ENCODE results near the gene RPL36A.

The RPL36A gene

DNA sequence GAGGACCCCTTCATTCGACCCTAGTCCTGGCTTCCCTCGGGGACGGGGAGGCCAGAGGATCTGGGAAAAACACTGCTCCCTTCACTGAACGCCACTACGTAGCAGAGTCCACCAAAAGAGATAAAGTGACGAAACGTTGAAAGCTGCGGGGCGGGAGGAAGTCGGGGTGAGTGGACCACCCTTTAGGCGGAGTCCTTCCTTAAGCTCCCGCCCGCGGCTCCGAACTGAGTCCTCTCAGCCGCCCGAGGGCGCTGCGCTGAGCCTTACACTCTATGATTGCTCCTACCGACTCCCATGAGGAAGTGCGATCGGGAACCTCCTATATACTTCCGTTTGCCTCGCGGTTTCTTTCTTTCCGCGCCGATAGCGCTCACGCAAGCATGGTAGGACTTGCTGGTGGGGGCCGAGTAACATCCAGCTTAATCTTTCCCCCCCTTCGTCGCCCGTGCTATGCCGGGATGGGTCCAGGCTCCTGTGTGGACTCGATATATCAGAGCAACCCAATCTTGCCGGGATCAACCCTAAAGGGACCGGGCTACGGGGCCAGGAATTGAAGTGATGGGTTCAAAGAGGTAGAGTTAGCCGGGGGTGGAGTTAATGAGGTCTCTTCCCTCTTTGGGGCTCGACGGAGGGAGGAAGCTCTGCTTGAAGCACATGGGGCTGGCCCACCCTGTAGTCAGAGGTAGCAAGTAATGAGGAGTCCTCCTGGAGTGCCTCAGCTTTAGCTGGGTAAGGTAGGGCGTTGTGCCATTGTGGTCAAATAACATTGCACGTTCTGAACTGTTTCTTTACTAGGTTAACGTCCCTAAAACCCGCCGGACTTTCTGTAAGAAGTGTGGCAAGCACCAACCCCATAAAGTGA lies at the start of gene RPL36A:
TSS of gene RPL36A (plus strand) at position 348 of the 862 bp plus-strand sequence. CDS start at position 381, 33 bp downstream.
- in situ Hi-C loops (cut with HindIII; ENCODE audit: low pct_ligation_motif_present, low pct_unique_long_range_greater_than_20kb, low sequenced_read_pairs), result no loop called here

DNA sequence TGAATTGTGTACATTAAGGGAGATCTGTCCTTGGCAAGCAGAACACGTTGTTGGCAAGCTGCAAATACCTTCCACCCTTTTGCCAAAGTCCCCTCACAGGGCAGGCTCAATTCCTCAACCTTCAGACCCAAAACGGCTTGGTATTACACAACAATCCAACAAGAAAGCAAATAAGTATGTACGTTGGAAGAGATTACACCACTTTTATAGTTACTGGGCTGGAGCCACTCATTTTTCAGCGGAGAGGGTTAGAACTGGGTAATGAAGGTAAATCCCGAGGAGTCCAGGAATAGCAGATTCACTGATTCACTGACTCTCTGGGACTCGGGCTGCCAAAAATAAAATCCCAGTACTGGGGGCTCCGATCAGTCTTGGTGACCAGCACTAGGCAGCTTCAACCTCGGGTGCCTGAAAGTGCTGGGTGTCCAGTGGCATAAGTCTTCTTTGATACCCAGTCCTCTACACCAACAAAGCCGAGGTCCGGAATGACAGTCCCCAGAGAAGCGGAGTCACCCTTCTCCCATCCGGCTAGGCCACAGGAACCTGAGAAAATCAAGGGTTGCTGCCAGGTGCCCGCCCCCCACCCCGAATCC lies 42.9 kb upstream of the RPL36A start:
- in situ Hi-C loops (cut with HindIII; ENCODE audit: low pct_ligation_motif_present, low pct_unique_long_range_greater_than_20kb, low sequenced_read_pairs), result no loop called here
- DNase-seq, result peak; percentile 1

More for the DNA sequence above, at the start of gene RPL36A:
- peak; percentile 86 for DNase-seq

DNA sequence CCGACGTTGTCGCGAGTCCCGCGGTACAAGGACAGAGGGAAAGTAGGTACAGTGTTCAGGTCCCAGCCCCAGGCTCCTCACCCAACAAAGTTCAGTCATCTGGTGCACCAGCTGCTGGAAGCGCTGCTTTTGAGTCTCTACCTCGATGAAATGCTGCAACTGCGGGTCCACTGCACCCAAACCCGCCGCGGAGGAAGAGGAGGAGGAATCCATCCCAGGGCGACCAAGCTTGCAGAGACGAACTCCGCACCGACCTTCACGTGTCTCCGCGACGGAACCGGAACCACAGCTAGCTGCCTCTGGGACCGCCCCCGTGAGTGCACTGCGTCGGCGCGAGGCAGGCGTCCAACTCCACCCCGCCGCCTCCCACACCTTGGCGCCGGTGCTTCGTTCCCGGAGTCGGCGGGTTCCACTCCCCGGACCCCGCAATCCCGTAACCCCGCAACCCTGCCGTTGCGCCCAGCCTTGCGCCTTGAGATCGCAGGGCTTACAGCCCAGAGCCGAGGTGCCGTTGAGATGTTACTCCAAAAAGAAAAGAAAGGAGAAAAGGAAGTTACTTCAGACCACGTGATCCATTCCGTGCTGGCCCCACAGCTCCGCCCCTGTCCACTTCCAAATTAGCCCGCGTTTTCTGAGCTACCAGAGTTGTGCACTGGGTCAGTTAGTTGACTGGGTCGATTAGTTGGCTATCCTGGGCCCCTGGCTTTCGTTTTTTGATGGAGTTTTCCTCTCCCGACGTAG lies 42.2 kb upstream of the RPL36A start, which contains the start of gene TIMM8A:
TSS of gene TIMM8A (minus strand) at position 291 of the 741 bp plus-strand sequence. CDS start at position 213, 78 bp downstream.
- DNase-seq, result peak; percentile 69
- in situ Hi-C loops (cut with HindIII; ENCODE audit: low pct_ligation_motif_present, low pct_unique_long_range_greater_than_20kb, low sequenced_read_pairs), result no loop called here

- in situ Hi-C loops (cut with HindIII; ENCODE audit: low pct_ligation_motif_present, low pct_unique_long_range_greater_than_20kb, low sequenced_read_pairs), result no loop called here
- DNase-seq, result no peak
Measured at GRCh38 chrX:101349193-101349562, 41.6 kb upstream of the RPL36A start.

DNA sequence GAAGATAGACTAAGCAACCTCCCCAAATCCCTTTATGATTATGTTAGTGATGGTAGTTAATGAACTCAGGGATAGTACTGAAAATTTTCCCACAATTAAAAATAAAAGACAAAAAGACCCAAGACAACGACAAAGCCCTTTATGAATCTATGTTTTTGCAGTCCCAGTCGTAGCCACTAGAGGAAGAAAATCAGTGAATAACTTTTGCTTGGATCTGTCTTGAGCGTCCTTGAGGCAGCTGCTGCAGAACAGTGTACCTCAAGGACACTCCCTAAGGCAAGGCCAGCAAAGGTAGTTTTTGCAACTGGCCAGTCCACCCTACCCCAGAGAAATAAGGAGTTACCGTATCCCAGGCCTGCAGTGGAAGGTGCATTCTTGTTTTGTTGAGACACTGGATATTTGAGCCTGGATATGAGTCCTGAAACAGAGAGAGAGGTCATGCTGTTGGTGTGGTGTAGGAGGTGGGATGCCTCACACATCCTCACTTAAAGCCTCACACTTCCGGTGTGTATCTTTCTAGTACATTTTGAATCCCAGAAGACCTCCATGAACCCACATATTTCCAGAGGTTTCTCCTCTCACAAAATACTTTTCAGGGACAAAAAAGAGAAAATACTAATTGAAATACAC lies 33.5 kb upstream of the RPL36A start:
- peak; percentile 2 for DNase-seq
- in situ Hi-C loops (cut with HindIII; ENCODE audit: low pct_ligation_motif_present, low pct_unique_long_range_greater_than_20kb, low sequenced_read_pairs), result no loop called here

- DNase-seq, result no peak
- in situ Hi-C loops (cut with HindIII; ENCODE audit: low pct_ligation_motif_present, low pct_unique_long_range_greater_than_20kb, low sequenced_read_pairs), result no loop called here
Measured at GRCh38 chrX:101359966-101360365, 30.8 kb upstream of the RPL36A start.

GRCh38 chrX:101360390-101360789 lies 30.4 kb upstream of the RPL36A start:
- no peak for DNase-seq
- in situ Hi-C loops (cut with HindIII; ENCODE audit: low pct_ligation_motif_present, low pct_unique_long_range_greater_than_20kb, low sequenced_read_pairs), result no loop called here

DNA sequence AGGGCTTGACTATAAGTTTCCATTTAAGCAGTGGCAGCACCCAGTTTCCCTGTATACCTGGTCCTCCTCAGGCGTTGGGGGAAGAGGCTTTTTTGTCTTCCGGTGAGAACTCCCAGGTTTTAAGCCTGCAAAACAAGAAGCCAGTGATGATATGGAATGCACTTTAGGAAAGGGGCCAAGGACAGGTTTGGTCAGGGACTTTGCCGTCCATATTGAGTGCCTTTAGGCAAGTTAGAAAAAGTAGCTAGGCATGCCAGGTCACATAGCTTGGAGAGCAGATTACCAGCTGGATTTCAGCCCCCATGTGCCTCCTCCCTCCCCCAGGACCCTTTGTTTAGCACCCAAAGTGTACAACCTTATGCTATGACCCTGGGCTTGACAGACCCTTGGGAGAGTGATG lies 28.7 kb upstream of the RPL36A start:
- no peak for DNase-seq
- in situ Hi-C loops (cut with HindIII; ENCODE audit: low pct_ligation_motif_present, low pct_unique_long_range_greater_than_20kb, low sequenced_read_pairs), result no loop called here

- DNase-seq, result no peak
- in situ Hi-C loops (cut with HindIII; ENCODE audit: low pct_ligation_motif_present, low pct_unique_long_range_greater_than_20kb, low sequenced_read_pairs), result no loop called here
Measured at GRCh38 chrX:101362757-101363156, 28.1 kb upstream of the RPL36A start.

GRCh38 chrX:101365301-101365795 lies 25.5 kb upstream of the RPL36A start:
- in situ Hi-C loops (cut with HindIII; ENCODE audit: low pct_ligation_motif_present, low pct_unique_long_range_greater_than_20kb, low sequenced_read_pairs), result no loop called here
- no peak for DNase-seq

DNA sequence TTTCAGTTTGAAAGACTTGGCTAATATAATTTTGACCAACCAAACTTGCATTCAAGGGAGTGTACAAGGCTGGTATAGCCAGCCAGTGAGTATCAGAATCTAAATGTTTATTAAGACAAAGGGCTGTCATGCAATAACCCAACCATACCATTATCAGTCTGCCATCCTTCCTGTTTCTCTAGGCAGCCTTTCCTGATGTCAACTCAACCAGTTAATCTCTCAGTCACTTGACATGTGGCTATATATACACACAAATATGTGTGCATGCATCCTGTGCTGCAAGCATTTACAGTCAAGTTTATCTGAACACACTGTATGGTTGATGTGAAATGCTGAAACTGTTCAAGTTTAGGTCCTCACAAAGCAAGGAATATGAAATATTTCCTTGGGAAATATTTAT lies 22.0 kb upstream of the RPL36A start:
- in situ Hi-C loops (cut with HindIII; ENCODE audit: low pct_ligation_motif_present, low pct_unique_long_range_greater_than_20kb, low sequenced_read_pairs), result no loop called here

DNA sequence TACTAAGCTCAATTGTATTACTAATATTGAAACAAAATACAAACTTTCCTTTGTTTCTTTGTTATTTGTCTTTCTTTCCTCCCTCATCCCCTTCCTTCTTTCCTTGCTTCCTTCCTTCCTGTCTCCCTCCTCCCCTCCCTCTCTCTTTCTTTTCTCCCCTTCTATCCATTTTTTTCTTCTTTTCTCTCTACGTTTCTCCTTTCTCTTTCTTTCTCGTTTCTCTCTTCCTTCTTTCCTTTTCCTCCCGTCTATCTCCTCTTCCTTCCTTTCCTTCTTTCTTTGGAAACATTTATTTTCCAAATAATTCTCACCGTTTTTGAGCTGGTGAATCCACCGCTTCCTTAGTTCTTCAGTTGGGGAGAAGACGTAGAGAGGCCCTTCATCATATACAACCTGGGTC lies 21.1 kb upstream of the RPL36A start:
- in situ Hi-C loops (cut with HindIII; ENCODE audit: low pct_ligation_motif_present, low pct_unique_long_range_greater_than_20kb, low sequenced_read_pairs), result no loop called here
- DNase-seq, result no peak

More for the DNA sequence above, 22.0 kb upstream of the RPL36A start:
- no peak for DNase-seq

GRCh38 chrX:101370888-101371504 lies 19.8 kb upstream of the RPL36A start:
- in situ Hi-C loops (cut with HindIII; ENCODE audit: low pct_ligation_motif_present, low pct_unique_long_range_greater_than_20kb, low sequenced_read_pairs), result no loop called here
- no peak for DNase-seq

GRCh38 chrX:101377547-101377946 lies 13.3 kb upstream of the RPL36A start:
- in situ Hi-C loops (cut with HindIII; ENCODE audit: low pct_ligation_motif_present, low pct_unique_long_range_greater_than_20kb, low sequenced_read_pairs), result no loop called here
- no peak for DNase-seq

- in situ Hi-C loops (cut with HindIII; ENCODE audit: low pct_ligation_motif_present, low pct_unique_long_range_greater_than_20kb, low sequenced_read_pairs), result no loop called here
Measured at GRCh38 chrX:101383679-101384205, 7.1 kb upstream of the RPL36A start.

DNA sequence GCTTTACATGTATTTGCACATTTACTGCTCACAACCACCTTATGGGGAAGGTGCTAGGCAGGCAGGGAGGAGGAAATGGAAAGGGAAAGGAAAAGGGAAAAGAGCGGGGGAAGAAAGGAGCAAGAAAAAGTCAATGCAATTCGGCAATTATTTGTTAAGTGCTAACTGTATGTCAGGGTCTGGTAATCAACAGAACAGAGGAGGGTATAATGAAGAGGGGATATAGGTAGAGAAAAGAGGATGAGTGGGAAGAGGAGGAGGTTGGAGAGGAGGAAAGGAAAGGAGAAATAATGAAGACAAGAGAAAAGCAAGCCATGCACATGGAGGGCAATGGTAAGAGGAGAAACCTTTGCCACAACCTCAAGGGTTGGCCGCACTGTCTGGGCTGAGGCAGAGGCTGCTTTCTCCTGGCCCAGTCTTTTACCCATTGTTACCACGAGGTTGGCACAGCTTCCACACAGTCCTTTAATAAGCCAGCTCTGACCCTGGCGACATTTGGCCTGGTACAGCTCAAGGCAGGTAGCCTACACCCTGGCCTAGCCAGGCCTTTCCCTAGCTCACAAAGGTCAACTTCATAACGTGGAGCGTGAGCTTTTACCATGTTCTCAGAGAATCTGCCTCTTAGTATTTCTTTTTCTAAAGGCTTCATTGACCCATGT lies 5.7 kb upstream of the RPL36A start:
- in situ Hi-C loops (cut with HindIII; ENCODE audit: low pct_ligation_motif_present, low pct_unique_long_range_greater_than_20kb, low sequenced_read_pairs), result no loop called here
- DNase-seq, result no peak

More at GRCh38 chrX:101383679-101384205, 7.1 kb upstream of the RPL36A start:
- DNase-seq, result no peak

- in situ Hi-C loops (cut with HindIII; ENCODE audit: low pct_ligation_motif_present, low pct_unique_long_range_greater_than_20kb, low sequenced_read_pairs), result no loop called here
- DNase-seq, result no peak
Measured at GRCh38 chrX:101385795-101386541, 4.8 kb upstream of the RPL36A start, which contains the start of gene BTK. Gene BTK, minus strand, starts transcription at chrX:101386191. Its CDS starts 10,907 bp downstream, at chrX:101375284.

Measured in ACHN (cell line).